ENCODE data around the gene SETD7. TPM values are rescaled to one million over a fixed set of nuclear protein-coding genes. Genes with fewer than 3 reads are reported as not detected.

SETD7 gene
- polyA plus RNA-seq, 3 donors: 14.1 to 16.8 (median 15.4) TPM

DNA sequence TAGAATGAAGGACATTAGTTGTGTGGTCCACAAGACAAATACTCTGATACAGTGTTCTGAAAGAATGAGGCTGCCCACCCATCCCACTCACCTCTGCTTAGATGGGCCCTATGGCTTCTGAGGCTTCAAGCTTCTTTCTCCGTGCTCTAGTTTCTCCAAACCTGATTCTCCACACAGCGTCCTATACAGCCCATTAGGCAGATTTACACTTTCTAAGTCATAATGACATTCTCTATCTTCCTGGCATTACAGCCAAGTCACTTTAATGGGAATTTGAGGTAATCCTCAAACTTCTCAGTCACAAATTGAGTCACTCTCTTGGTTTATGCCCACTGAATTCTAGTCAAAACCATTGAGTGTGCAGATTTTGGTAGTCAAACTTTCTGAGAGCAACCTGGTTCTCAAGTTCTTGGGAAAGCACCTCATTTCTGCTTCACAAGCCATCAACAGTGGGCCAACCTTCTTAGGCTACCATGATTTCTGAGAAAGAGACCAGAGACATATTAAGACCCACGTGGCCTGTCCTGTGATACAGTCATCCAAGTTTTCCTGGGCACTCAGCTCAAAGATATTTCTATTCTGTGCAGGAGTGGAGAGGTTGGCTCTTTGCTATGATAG is 6.2 kb upstream of the SETD7 start:
- Histone ChIP-seq H2AFZ (ENCODE audit: insufficient read depth, low read depth, low read length, poor library complexity, severe bottlenecking) (no peak overlapping the region), H4K20me1 (ENCODE audit: insufficient read depth, low read length) (no peaks in the 10 kb centered on the region), H3K4me2 (replicated peaks; ENCODE audit: extremely low read depth, low read length, poor library complexity, severe bottlenecking) (no peak overlapping the region), H3K9ac (ENCODE audit: insufficient read depth, low read length, poor library complexity, severe bottlenecking) (no peak overlapping the region), H3K4me3 (replicated peaks in 1 of 3; ENCODE audit: low read depth in 2 of 3, low read length in 3 of 3) (no peak overlapping the region), H3K27ac (ENCODE audit: low read depth in 1 of 2, low read length in 2 of 2) (no peak overlapping the region), H3K79me2 (ENCODE audit: insufficient read depth, low read length) (no peaks in the 10 kb centered on the region), H3K9me3 (replicated peaks in 1 of 2; ENCODE audit: control insufficient read depth in 1 of 2, insufficient read depth in 1 of 2, low read length in 2 of 2) (no peaks in the 10 kb centered on the region), H3K4me1 (ENCODE audit: control insufficient read depth in 1 of 2, insufficient read depth in 2 of 2, low read length in 2 of 2) (peaks cover 32 to 39% of the 10 kb centered on the region in 2 donors), H3K36me3 (replicated peaks in 1 of 2; ENCODE audit: control insufficient read depth in 1 of 2, insufficient read depth in 2 of 2, low read length in 2 of 2) (no peaks in the 10 kb centered on the region), H3K27me3 (ENCODE audit: control insufficient read depth in 2 of 2, insufficient read depth in 2 of 2, low read length in 2 of 2) (no peaks in the 10 kb centered on the region)
- intact Hi-C loops (cut with micrococcal nuclease): no loop called here
- 97% methylated on average over 3 of the region's 3 CpGs for WGBS (ENCODE audit: insufficient coverage)
- DNase-seq: no peak
- Mint-ChIP-seq H3K9me3 (peaks cover 0 to 7% (median 0%) of the 10 kb centered on the region in 7 donors), H3K27me3 (ENCODE audit: low read depth in 3 of 3) (peaks cover 0 to 2% (median under 1%) of the 10 kb centered on the region in 3 donors), H3K27ac (peak overlapping the region in 3 of 7 donors; percentile 32 to 98 (median 55)), H3K4me3 (no peak overlapping the region), H3K36me3 (no peaks in the 10 kb centered on the region), H3K4me1 (peaks cover 39% of the 10 kb centered on the region)
- TF ChIP-seq, protein P1, sequence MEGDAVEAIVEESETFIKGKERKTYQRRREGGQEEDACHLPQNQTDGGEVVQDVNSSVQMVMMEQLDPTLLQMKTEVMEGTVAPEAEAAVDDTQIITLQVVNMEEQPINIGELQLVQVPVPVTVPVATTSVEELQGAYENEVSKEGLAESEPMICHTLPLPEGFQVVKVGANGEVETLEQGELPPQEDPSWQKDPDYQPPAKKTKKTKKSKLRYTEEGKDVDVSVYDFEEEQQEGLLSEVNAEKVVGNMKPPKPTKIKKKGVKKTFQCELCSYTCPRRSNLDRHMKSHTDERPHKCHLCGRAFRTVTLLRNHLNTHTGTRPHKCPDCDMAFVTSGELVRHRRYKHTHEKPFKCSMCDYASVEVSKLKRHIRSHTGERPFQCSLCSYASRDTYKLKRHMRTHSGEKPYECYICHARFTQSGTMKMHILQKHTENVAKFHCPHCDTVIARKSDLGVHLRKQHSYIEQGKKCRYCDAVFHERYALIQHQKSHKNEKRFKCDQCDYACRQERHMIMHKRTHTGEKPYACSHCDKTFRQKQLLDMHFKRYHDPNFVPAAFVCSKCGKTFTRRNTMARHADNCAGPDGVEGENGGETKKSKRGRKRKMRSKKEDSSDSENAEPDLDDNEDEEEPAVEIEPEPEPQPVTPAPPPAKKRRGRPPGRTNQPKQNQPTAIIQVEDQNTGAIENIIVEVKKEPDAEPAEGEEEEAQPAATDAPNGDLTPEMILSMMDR (IDR thresholded peaks at IDR 0.05): no peak

DNA sequence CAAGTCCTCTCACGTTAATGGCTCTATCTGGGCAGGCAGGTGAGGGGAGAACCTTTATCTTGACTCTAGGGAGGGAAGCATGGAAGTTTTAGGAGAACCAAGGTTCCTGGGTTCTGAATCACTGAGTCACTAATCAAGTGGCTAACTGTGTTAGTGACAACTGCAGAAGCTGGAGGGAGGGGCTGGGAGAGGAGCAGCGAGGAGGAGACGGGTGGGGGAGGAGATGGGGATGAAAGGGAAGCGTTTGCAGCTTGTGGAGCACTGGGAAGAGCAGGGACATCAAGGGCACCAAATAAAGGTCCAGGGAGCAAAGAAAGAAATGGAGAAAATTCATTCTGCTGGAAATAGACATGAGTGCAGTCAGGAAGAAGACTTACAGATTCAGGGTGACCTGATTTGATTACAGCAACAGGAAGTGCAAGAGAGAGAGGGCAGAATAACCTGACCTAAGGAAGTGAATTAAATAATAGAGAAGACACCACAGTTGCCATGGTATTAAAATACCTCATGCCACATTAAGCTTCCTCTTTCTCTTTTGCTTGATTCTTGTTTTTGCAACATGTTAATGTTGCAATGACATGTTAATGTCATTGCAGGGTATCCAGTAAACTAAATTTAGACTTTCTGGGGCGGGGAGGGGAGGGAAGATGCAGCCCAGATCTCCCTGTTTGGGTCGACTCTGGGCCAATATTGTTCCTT is 4.5 kb upstream of the SETD7 start:
- DNase-seq: peak; percentile 92 to 98 (median 93)
- H3K27ac Mint-ChIP-seq: peak overlapping the region; percentile 98 to 100 (median 100)
- Histone ChIP-seq H2AFZ (ENCODE audit: insufficient read depth, low read depth, low read length, poor library complexity, severe bottlenecking) (no peak overlapping the region), H3K36me3 (replicated peaks in 1 of 2; ENCODE audit: control insufficient read depth in 1 of 2, insufficient read depth in 2 of 2, low read length in 2 of 2) (no peaks in the 10 kb centered on the region), H3K27ac (ENCODE audit: low read depth in 1 of 2, low read length in 2 of 2) (peak overlapping the region; percentile 88 to 93), H3K4me1 (ENCODE audit: control insufficient read depth in 1 of 2, insufficient read depth in 2 of 2, low read length in 2 of 2) (peaks cover 34 to 45% of the 10 kb centered on the region in 2 donors), H3K4me3 (replicated peaks in 1 of 3; ENCODE audit: low read depth in 2 of 3, low read length in 3 of 3) (peak overlapping the region in 2 of 3 experiments; percentile 10 to 63), H3K4me2 (replicated peaks; ENCODE audit: extremely low read depth, low read length, poor library complexity, severe bottlenecking) (peak overlapping the region; percentile 65), H3K9ac (ENCODE audit: insufficient read depth, low read length, poor library complexity, severe bottlenecking) (peak overlapping the region; percentile 41), H3K9me3 (replicated peaks in 1 of 2; ENCODE audit: control insufficient read depth in 1 of 2, insufficient read depth in 1 of 2, low read length in 2 of 2) (no peaks in the 10 kb centered on the region), H4K20me1 (ENCODE audit: insufficient read depth, low read length) (no peaks in the 10 kb centered on the region), H3K27me3 (ENCODE audit: control insufficient read depth in 2 of 2, insufficient read depth in 2 of 2, low read length in 2 of 2) (no peaks in the 10 kb centered on the region), H3K79me2 (ENCODE audit: insufficient read depth, low read length) (peaks cover 7% of the 10 kb centered on the region)
- intact Hi-C loops (cut with micrococcal nuclease): no loop called here
- WGBS (ENCODE audit: insufficient coverage): 7% methylated on average over 5 of the region's 6 CpGs
- TF ChIP-seq, protein P1 (IDR thresholded peaks at IDR 0.05): no peak
- H3K4me3 Mint-ChIP-seq: peak overlapping the region; percentile 77 to 86
- no peaks in the 10 kb centered on the region for H3K36me3 Mint-ChIP-seq
- H3K27me3 Mint-ChIP-seq (ENCODE audit: low read depth in 3 of 3): peaks cover 0 to 2% (median 0%) of the 10 kb centered on the region in 3 donors
- peaks cover 0 to 7% (median 0%) of the 10 kb centered on the region in 7 donors for H3K9me3 Mint-ChIP-seq
- peaks cover 39% of the 10 kb centered on the region for H3K4me1 Mint-ChIP-seq

Data from CD14-positive monocyte (primary cell).